OCI-LY3 (cell line): Measurements from ENCODE around the gene EIF4G3.

Experiments
- EZH2phosphoT487 ChIP-seq: fragments of 200-600 bp; shearing (Covaris generic); IDR thresholded peaks from 2 replicates; pipeline ENCODE4 v1.6.1; 2018; ENCODE audit warnings: antibody characterized with exemption, mixed run types, low read depth
- TF ChIP-seq, protein P1 (sequence below): fragments of 200-600, 300-600 bp; sonication (generic); IDR thresholded peaks from 2 replicates; pipeline ENCODE4 v1.5.1; 2014; ENCODE audit warnings: antibody characterized with exemption, low read length, low read depth

DNA sequence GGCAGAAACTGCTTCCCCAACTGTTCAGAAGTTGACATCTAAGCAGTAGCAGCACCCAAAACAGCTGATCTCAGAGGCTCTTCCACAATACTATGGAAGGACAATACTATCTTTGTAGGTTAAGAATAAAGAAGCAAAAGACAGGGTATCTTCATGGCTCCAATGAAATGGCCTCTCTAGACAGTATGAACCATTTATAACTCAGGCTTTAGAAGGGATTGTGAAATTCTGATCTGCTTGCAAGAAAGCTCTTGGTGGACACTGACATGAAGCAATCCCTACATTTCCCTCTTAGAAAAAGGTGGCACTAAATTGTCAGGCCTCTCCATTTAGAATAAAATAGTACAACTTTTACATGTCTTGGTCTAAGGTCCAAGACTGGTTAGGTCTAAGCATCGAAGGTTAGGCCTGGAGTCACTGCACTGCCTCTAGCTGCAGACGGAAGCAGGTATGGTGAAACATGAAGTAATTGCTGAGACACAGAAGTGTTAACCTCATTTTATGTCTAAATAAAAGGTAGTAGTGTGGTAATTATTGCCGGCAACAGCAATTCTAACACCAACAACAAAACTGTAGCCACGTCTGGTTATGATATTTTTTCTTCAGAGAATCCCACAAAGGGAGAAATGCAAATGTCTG lies 339.0 kb downstream of the EIF4G3 start:
- TF ChIP-seq, protein P1, sequence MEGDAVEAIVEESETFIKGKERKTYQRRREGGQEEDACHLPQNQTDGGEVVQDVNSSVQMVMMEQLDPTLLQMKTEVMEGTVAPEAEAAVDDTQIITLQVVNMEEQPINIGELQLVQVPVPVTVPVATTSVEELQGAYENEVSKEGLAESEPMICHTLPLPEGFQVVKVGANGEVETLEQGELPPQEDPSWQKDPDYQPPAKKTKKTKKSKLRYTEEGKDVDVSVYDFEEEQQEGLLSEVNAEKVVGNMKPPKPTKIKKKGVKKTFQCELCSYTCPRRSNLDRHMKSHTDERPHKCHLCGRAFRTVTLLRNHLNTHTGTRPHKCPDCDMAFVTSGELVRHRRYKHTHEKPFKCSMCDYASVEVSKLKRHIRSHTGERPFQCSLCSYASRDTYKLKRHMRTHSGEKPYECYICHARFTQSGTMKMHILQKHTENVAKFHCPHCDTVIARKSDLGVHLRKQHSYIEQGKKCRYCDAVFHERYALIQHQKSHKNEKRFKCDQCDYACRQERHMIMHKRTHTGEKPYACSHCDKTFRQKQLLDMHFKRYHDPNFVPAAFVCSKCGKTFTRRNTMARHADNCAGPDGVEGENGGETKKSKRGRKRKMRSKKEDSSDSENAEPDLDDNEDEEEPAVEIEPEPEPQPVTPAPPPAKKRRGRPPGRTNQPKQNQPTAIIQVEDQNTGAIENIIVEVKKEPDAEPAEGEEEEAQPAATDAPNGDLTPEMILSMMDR, result no peak
- TF ChIP-seq EZH2phosphoT487, result no peak
